SKM-1 treated with dmso at 0.1 percent for 144 hours (cell line): ENCODE data around the gene TMEM117.
"Not testable (repeated sequence)": the region's sequence is repeated elsewhere in the genome, so short reads cannot be mapped to it uniquely, and the experiment has no call there.

Experiments
- DNase-seq: peaks from one replicate; lab custom pipeline; 2025; ENCODE audit not compliant: unreplicated experiment; lab: John Stamatoyannopoulos, UW

The TMEM117 gene

DNA sequence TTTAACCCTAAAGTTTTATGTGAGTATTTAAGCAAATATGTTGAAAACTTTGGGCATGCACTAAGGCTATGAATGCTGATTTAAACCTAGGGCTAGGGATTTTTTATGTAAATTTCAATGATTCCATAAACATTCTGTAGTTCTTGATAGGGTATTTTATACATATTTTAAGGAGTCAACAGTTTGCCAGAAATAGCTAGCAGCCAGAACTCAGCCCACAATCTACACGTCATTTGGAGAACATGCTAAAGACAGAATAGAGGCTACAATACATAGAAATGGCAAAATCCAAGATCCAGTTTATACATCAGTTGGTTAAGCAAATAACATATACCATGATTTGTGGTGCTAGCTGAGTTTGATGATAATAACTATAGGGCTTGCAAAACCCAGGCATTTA is 184.7 kb downstream of the TMEM117 start:
- DNase-seq = no peak

DNA sequence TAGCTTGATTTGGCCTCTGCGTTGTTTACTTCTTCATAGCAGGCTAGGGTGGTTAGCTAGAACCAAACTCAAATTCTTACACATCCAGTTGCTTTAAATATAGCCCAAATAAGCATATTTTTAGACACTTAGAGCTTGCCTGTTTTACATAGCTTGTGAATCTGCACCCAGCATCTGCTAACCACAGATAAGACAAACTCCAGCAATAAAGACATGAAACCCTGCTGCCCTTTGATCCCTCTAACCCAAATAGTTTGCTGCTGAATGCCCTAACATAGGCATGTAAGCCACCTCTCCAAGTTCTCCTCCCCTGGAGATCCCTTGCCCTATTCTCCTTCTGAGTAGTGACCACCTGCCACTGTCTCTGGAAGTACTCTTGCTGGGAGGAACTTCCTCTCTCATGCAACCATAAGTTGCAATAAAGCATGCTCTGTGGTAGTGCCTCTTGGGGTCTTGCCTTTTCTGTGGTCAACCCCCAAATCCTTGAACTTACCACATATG is 185.6 kb downstream of the TMEM117 start:
- no peak for DNase-seq

DNA sequence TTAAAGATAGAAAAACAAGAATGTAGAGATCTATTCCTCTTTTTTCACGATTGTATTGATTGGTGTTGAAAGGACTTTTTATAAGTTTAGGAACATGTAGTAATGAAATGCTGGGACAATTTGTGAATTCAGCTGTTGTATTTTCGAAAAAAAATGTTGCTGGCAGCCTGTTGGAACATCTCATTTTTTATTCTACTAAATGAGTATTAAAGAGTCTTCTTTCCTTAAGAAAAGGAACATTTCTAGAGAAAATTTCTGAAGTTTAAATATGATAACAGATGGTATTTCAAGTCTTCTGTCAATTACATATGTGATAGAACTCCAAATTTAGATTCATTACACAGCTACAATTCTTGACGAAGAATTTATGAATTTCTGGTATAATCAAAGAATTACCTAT is 189.6 kb downstream of the TMEM117 start:
- DNase-seq = no peak

DNA sequence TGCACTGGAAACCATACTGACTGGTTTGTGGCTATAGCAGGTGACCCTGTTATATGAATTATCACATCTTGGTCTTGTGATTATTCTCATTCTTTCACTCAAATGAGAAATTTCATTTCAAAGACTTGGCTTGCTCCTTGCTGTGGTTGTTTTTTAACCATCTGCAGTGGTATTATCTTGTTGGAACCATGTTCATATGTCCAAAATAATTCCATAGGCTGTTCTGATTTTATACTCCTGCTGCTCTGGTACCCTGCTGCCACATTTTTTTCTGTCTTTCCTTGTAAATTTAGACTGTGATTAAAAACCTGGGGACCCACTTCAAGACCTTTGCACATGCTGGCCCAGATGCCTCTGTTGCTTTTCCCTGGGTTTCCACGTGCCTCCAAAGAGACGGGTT is 190.2 kb downstream of the TMEM117 start:
- DNase-seq = no peak

DNA sequence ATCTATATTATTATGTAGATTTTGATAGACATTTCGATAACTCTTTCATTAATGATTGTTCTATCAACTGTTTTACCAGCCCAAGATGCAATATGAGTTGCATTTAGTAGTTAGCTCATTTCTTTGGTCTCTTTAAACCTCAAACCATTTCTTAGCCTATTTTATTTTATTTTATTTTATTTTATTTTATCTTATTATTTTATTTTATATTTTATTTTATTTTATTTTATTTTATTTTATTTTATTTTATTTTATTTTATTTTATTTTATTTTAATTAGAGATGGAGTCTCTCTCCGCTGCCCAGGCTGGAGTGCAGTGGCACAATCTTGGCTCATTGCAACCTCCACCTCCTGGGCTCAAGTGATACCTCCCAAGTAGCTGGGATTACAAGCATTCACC is 191.0 kb downstream of the TMEM117 start:
- not testable (repeated sequence) for DNase-seq

DNA sequence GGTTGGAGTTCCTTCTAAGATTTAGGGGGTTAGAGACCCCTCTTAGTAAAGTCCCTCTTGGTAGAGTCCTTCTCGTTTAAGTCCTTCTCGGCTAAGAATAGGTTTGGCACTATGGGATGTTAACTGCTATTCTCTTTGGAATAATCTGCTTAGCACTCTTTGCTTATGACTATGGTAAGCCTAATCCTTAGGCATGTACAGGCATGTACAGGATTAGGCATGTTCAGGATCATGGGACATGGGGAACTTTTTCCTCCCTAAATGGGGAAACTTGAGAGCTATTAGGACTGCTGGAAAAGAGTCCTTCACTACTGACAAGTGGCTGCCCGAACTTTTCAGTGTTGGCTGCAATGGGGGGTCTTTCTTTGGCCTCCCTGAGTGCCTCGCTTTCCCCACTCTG is 193.3 kb downstream of the TMEM117 start:
- no peak for DNase-seq

DNA sequence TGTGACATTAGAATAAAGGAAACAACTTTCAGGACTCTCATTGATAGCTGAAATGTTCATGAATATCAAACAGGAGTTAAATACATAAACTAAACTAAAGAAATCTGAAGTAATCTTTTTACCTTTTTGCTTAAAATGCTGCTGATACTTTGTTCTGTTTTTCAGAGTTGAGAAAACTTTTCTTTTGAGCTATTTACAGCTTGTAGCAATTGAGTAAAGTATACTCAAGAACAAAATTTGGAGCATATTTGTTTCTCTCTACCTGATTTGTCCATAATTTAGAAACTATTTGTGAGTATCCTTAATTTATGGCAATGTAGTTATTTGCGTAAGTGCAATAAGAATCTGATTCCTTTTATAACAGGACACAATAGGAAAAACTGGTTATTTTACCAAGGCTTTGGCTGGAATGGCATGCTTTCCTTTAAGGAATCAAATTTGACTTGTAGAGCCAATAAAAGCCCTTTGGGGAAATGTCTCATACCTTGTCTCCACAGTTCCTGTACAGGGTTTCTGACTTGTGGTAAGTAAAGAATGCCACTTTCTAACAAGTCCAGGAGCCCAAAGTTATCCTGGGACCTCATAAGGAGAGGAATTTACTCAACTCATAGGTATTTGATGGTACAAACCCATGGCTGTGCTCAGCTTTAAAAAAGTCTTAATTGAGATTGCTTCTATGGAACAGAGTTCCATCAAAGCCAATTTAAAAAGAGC is 195.7 kb downstream of the TMEM117 start:
- no peak for DNase-seq

DNA sequence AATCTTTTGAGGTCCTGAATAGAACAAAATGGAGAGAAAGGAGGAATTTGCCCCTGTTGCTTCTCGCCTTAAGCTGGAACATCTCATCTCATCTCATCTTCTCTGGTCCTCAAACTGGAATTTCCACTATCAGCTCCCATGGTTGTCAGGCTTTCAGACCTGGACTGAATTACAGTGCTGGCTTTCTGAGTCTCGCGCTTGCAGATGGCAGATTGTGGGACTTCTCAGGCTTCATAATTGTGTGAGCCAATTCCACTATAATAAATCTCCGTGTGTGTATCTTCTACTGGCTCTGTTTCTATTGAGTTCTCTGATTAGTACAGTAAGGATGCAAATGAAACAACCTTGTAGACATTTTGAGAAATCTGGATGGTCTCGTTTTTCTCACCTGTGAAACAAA is 199.0 kb downstream of the TMEM117 start:
- no peak for DNase-seq

DNA sequence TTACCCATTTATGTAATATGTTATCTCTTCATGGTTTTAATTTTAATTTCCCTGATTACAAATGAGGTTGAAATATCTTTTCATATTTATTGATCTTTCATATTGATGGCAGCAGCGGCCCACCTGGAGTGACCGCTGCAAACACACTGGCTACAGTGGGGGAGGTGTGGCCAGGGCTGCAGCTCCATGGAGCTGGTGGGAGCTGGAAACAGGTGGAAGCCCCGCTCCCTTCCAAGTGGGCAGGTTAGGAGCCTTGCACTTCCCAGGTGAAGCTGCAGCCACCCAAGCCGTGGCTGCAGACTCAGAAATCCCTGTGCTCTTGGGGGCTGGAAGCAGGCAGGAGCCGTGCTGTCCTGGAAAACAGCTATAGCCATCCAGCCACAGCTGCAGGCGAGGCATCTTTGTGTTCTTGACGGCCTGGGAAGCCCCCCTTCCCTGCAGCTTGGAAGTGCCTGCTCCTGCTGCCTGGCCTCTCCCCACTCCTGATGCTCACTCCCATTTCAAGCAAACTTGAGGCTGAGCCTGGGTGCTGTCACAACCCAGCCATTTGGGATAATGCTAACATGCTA is 201.1 kb downstream of the TMEM117 start:
- no peak for DNase-seq

DNA sequence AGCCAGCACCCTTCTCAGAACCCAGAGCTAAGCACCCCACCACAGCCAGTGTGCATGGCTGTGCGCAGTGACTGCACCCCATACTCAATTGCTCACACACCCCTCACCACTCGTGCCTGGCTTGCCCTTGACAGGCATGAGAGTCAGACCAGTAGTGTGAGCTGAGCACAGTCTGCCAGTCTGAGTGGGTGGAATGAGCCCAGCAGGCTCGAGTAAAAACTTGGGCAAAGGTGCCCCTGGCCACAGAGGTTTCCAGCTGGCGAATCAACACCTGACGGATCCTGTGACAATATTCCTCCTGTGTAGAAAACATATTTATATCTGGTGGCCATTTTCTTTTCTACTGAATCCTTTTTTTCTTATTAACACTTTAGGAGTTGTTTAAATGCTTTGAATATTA is 202.5 kb downstream of the TMEM117 start:
- DNase-seq = no peak

DNA sequence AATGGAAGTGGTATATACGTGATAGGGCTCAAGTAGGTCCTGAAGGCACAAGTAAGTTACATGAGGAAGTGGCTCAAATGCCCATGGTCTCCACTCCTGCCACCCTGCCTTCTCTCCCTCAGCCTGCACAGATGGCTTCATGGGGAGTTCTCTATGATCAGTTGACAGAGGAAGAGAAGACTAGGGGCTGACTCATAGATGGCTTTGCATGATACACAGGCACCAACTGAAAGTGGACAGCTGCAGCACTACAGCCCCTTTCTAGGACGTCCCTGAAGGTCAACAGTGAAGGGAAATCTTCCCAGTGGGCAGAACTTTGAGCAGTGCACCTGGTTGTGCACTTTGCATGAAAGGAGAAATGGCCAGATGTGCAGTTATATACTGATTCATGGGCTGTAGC is 208.6 kb downstream of the TMEM117 start:
- not testable (repeated sequence) for DNase-seq

DNA sequence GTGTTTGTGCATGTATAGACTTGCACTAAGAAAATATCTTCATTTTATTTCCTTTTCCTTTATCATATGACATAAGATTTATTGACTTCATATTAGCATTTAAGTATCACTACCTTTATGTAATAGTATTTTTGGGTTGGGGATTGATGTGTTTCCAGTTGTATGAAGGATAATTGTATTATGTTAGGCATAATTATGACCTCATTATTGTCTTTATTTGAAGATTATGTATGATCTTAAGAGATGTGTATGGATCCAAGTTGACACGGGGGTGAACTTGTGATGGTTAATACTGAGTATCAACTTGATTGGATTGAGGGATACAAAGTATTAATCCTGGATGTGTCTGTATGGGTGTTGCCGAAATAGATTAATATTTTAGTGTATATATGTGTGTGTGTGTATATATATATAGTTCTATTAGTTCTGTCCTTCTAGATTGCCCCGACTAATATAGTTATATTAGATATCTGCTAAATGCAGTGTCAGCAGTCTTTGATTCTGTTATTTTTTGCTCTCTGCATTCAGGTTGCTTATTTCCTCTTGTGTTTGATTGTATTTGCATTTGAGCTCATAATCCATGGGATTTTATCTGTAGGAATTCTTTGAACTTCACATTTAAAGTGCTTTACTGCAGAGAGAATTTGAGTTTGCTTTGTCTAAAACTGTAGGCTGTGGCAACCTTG is 211.0 kb downstream of the TMEM117 start:
- no peak for DNase-seq

DNA sequence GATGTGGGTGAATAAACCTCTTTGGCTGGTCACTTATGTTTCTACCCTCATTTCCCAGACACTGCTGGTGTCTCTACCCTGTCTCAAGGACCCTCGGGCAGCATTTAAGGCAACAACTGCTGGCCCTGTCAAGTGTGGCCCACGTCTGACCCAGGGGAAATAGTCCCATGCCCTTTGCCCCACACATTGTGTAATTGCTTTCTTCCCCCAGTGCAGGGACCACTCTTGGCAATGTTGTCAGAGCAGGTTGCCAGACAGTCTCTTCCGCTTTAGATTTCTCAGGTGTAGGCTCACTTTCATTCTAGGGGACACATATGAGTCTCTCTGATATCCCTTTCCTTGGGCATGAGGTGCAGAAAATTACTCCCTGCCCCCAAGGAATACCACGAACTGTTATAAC is 216.7 kb downstream of the TMEM117 start:
- DNase-seq = no peak

DNA sequence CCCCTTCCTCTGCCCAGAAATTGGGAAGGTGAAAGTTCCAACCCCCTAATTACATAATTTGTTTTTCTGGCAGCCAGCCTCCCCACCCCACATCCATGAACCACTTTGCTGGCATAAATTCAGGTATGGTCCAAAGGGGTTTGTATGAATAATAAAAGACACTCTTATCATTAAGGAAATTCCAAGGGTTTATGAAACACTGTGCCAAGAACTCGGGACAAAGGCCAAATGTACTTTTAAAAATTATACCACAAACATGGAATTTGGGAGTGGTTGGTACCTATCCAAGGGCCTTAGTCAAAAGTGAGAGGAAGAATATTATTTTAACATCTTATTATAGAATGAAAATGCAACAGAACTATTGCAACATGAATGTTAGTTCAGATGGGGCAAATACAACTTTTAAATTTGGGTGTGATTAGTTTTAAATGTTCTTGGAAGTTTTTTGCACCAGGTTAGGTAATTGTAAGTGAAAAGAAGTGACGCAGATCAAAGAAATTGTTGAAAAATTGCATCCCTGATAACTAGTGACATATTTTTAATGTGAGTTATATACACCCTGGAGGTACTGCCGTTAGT is 217.8 kb downstream of the TMEM117 start:
- no peak for DNase-seq

DNA sequence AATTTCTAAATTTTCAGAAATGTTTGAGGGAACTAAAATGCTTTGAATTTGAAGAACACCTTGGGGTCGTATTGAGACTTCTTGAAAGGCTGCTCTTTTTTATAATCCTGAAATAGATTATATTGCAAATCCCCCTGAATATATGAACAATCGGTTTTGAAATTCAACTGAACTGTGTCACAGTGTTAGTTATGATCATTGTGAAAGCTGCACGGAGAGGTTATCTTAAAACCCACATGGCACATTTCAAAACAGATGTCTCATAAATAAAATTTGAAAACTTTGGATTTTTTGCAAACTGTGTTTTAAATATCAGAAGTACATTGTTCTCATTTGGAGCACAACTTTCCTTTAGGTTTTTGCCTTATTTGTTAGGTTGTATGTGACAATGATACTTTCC is 218.4 kb downstream of the TMEM117 start:
- DNase-seq = no peak

DNA sequence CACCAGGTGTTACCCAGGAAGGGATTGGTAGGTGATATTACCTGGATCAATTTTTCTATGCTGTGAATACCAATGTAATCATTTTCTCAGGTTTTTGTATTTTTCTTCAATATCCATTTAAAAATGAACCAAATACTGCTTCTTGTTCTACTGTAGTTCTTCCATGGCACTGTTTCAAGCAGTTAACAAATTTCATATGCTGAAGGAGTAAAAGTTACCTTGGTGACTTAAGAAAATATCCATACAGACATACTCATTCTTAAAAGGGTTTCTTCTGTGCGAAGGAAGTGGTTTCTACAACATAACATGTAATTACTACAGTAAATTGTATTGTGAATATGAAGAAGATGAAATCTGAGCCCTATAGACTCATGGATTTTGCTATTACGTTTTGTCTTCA is 222.5 kb downstream of the TMEM117 start:
- DNase-seq = no peak

DNA sequence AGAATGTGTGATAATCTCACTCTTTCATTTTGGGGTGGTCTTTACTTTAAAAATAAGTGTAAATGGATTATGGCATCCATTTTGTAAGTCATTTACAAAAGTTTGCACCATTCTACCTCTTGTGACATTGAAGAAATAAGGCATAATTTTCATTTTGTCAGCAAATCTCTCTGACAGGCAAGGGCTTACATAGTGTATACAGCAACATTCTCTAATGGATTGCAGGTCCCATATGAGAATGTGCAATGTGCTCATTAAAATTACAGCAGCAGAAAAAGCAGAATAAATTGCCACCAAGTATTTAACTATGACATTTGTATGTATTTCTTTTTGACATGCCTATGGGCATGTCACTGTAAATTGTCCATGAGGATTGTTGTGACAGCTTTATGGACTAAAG is 223.6 kb downstream of the TMEM117 start:
- no peak for DNase-seq

DNA sequence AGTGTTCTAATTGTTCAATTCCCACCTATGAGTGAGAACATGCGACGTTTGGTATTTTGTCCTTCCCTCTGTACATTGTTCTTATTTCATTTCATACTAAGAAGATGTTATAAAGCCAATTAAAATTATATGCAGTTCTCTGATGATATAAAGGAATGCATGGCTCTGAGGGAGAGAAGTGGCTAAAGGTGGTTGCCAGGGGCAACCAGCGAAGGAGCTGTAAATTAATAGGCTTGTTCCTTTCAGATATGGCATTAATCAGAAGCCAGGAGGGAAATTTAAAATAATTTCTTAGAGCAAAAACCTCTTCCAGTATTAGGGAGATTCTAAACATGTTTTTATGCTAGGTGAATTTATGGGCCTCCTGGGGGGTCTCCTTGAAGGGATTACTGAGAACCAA is 227.8 kb downstream of the TMEM117 start:
- no peak for DNase-seq

DNA sequence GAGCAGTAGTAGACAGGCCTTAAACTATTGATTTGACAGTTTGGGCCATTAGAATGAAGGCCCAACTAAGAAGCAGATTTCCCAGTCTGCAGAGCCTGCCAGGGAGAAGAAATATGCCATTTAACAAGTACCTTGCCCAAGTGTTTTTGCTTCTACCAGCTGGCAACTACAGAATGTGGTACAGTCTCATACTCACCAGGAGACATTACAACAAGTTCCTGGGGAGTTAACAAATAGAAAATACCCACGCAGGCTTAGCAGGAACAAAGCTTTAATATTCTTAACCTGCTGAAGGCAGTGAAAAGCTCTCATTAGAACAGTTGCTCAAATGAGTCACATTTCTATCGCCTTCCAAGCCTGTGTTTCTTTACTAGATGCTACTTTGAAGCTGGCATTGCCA is 241.0 kb downstream of the TMEM117 start:
- DNase-seq = no peak

DNA sequence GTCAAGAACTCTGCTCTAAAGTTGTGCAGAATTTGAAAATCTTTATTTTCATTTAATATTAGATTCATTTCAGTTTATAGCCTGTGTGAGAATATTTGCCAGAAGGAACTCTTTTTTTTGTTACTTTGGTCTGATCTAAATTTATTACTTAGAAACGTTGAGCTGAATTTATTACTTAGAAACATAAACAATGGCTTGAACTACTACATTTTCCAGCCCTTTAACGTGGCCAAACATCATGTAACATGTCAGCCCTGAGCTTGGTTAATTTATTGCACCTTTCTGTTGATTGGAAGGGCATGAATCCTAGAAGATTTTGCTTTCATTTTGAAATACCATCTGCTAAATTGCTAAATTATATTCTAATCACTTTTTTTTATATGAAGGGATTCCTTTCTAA is 241.4 kb downstream of the TMEM117 start:
- no peak for DNase-seq

DNA sequence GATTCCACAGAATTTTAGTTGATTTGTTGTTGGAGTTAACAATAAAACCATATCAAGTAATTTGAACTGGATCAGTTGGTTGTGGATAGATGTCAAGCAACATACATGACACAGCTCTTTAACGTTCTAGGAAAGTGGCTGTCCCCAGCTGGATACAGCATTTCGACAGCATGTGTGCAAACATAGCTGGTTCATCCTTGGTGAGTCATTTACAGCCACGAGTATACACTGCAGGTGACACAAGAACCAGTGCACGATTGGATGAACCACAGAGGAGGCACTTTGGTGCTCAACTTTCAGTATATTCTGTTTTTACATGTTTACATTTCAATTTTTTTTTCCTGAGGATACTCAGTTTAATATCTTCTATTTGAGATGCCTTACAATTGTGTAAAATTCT is 242.4 kb downstream of the TMEM117 start:
- DNase-seq = no peak

DNA sequence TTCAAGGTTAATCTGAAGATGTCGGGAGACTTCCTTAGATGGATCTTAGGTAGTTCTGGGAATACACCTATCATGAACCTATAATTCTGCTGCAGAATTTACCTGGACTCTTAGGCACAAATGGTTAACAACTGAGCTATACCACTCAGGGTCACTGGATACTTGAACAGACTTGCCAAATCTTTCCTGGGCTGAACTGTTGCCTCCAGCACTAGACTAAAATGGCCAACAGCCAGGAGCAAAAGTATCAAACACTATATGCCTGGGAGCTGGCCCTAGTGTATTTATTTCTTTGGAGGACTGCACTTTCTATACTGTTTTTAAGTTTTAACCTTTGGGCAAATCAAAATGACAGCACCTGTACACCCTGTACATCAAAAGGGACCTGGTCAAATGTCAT is 252.8 kb downstream of the TMEM117 start:
- DNase-seq = no peak
